Activated CD8-positive, alpha-beta memory T cell treated with anti-CD3 and anti-CD28 coated beads for 24 hours (primary cell): ENCODE data around the gene ACVRL1.
"Not testable (repeated sequence)": the region's sequence is repeated elsewhere in the genome, so short reads cannot be mapped to it uniquely, and the experiment has no call there.

Experiments
- DNase-seq: peaks from one replicate; pipeline ENCODE4 v3.0.0-alpha.2; 2020

ACVRL1 gene

GRCh38 chr12:51874486-51874885 is 32.8 kb upstream of the ACVRL1 start:
- DNase-seq: no peak

- no peak for DNase-seq
Observed at GRCh38 chr12:51879102-51879501, 28.2 kb upstream of the ACVRL1 start.

DNA sequence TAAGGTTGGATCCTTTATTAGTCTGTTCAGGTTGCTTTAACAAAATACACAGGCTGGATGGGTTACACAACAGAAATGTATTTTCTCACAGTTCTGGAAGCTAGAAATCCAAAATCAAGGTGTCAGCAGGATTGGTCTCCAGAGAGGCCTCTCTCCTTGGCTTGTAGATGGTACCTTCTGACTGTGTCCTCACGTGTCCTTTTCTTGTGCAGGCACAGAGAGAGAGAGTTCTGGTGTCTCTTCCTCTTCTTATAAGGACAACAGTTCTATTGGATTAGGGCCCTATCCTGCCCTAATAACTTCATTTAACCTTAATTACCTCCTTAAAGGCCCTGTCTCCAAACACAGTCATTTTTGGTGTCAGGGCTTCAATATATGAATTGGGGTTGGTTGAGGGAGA is 24.0 kb upstream of the ACVRL1 start:
- no peak for DNase-seq

DNA sequence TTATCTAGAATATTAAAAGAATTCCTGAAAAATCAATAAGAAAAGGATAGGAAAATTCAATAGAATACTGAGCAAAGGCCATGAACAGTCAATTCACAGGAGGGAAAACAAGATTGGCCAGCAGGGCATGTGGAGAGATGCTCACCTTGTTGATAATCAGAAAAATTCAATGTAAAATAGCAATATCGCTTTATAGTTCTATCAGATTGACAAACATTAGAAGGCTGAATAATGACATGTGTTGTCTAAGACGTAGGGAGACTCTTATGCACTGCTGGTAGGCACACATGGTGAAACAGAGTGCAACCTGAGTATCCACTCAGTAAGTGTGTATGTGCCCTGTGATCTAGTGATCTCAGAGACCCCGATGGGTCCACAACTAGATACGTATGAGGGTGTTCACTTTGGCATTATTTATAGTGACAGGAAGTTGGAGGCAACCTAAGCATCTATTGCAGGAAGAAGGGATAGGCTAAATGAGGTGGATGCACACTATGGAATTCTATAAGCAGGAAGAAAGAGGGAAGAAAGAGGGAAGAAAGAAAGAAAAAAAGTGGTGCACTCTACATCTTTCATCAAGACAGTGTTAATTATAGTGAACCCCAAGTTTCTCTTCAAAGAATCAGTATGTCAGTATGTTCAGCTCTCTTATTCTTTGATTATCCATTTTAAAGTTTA is 23.2 kb upstream of the ACVRL1 start:
- no peak for DNase-seq

- no peak for DNase-seq
Observed at GRCh38 chr12:51884676-51885229, 22.6 kb upstream of the ACVRL1 start.

GRCh38 chr12:51885294-51886020 is 21.8 kb upstream of the ACVRL1 start:
- DNase-seq: not testable (repeated sequence)

DNA sequence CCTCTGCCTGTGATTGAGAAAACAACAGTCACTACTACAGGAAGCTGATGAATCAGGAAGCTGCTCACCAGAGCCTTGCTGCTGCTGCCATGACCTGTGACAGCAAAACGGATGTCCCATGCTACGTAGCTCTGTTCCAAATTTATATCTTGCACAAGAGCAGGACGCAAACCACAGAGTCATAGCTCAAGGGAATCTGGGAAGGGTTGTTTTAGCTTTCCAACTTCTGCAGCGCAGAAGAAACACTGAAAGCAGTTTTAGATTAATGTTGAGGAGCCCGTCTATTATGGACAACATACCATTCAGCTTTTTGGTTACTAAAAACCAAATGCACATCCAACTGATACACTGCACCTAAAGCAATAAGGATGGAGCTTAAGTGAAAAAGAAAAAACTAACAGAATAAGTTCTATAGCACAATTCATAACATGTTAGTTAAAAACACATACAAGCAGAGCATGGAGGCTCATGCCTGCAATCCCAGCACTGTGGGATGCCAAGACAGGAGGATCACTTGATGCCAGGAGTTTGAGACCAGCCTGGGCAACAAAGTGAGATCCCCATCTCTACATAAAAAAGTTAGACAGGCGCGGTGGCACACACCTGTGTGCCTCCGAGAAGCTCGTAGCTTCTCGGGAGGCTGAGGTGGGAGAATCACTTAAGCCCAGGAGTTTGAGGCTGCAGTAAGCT is 21.1 kb upstream of the ACVRL1 start:
- no peak for DNase-seq

DNA sequence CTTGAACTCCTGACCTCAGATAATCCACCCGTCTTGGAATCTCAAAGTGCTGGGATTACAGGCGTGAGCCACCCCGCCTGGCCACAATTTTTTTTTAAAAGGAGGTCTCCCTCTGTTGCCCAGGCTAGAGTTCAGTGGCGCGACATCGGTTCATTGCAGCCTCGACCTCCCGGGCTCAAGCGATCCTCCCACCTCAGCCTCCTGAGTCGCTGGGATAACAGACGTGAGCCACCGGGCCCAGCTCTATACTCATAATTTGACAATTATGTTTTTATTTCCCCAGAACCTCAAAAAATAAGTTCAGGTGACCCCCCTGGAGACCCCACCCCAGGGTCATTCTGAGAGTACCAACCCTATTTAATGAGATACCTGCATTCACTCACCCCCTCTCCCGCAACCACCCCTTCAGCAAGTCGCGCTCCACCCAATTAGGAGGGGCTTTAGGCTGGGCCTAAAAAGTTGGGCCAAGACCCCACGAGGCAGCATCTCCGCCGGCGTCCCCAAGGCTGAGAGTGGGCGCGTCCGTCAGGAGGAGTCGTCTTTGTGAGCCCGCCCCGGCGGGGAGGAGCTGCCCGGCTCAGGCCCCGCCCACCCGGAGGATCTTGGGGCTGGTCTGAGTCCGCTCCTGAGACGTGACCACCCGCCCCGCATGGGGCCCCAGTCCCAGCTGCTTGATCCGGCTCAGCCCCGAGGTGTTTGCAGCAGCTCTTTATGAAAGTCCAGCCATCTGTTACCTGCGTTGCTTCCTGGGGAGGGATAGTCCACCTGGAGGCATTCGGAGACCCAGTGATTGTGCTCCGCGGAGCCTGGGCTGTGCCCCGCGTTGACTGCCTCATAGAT is 19.6 kb upstream of the ACVRL1 start, which contains the start of gene ANKRD33:
ANKRD33 (plus strand) TSS at position 628 of the 840 bp plus-strand sequence; CDS start at position 712, 84 bp downstream.
- DNase-seq: no peak

- no peak for DNase-seq
Observed at GRCh38 chr12:51888316-51889215, 18.7 kb upstream of the ACVRL1 start.

GRCh38 chr12:51889216-51890132 is 17.8 kb upstream of the ACVRL1 start:
- DNase-seq: no peak

- DNase-seq: no peak
Observed at GRCh38 chr12:51890133-51890464, 17.2 kb upstream of the ACVRL1 start.

DNA sequence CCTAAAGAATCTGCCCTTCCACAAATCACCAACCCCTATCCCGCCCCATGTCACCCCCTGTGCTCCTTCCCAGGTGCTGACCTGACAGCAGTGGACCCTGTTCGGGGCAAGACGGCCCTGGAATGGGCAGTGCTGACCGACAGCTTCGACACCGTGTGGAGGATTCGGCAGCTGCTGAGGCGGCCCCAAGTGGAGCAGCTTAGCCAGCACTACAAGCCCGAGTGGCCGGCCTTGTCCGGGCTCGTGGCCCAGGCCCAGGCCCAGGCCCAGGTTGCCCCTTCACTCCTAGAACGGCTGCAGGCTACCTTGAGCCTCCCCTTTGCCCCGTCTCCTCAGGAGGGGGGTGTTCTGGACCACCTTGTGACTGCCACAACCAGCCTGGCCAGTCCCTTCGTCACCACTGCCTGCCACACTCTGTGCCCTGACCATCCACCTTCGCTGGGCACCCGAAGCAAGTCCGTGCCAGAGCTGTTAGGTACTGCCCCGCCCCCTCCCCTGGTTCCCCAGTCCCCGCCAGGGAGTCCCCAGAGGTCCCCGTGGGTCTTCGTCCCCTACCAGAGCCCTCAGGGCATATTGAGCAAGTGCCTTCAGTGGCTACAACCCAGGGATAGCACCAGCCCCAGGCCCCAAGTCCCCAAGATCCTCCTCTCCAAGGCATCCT is 16.7 kb upstream of the ACVRL1 start:
- no peak for DNase-seq

GRCh38 chr12:51891843-51892242 is 15.5 kb upstream of the ACVRL1 start:
- no peak for DNase-seq

DNA sequence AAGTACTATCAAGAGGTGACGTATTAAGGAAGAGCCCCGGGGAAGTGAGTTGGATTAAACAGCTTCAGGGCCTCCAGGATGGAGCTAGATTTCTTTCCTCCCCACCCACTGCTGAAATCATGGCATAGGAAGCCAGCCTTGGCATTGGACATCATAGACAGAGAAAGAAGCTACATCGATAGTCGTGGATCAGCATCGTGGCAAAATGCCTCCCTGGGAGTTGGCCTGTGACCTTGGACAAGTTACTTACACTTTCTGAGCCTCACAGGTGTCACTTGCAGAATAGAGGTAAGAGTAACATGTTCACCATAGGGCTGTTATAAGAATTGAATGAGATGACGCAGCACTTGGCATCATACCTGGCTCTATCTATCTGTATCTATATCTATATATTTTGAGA is 13.5 kb upstream of the ACVRL1 start:
- DNase-seq: no peak

DNA sequence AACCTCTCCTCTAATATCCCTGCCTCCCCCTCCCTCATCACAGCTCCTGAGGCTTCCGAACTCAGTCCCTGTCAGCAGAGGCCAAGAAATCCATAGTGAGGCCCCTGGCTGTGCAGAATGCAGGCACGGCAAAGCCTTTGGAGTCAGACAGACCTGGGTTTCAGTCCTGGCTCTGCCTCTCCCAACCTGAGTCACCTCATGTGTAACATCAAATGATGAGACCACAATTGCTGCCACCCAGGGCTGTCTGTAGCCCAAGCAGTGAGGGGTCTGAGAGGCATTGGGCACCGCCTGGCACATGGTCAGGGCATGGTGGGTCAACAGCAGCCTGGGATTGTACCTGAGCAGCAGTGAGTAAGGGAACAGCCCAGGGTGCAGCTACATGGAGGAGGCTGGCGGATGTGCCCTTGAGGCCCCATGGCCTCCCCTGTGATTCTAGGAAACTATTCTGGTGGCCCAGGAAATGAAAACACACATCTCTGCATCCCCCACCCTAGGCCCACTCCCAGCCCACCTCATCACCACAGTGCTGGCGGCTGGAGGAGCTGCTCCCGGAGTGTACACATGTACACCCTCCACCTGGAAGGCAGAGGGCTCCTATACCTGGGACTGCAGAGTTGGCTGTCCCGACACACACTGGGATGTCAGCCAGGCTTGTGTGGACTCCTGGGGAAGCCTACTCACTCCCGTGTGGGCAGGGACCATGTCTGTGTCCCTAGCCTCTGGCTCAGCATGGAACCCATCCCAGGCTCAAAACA is 11.7 kb upstream of the ACVRL1 start:
- no peak for DNase-seq

GRCh38 chr12:51896236-51896635 is 11.1 kb upstream of the ACVRL1 start:
- DNase-seq: no peak

DNA sequence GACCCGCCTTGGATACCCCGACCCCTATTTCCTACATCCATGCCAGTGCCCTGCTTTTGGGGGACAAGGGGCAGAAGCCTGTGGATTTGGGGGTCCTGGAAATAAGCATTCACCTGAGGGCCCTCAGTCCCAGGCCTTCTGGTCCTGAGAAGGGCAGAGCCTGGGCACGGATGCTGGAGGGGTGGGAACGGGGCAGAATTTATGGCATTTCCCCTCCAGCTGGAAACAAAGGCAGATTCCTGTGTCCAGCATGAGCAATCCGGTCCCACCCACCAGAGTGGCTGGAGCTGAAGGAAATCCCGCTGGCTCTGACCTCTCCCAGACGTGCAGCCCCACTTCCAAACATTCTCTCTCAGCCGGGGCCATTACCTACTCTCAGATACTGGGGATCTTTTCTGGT is 10.1 kb upstream of the ACVRL1 start:
- DNase-seq: no peak

DNA sequence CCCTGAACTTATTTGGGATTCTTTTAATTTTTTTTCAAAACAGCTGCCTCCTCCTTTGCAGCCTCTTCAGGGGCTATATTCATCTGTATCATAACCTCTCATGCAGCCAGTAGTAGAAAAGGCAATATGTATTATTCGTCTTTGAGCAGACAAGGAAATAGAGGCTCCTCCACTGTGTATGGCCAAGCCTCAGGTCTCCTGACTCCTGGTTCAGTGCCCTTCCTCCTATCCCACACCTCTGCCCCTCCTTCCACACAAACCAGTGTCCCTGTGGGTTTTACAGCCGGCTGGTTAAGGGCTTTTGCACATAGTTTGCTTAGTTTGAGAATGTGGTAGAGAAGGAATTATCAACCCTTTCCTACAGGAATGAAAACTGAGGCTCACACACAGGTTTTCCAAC is 8.8 kb upstream of the ACVRL1 start:
- no peak for DNase-seq

DNA sequence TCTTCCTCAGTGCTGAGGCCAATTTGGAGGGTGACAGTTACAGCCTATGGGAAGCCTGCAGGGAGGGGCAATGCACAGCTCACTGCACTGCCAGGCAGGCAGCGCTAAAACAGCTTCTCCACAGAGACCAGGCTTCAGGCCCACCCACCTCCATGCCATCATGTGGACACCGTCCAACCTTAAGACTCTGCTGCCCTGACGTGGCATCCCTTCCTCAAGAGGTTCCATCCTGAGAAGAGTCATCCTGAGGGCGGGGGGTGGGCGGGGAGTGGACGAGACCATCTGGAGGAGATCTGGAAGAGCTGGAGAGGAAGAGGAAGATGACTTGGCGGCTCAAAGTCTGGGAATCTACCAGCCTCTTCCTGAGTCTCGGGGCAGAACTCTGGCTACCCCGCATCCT is 8.4 kb upstream of the ACVRL1 start:
- DNase-seq: no peak
